OCI-LY1 (cell line): ENCODE data around the gene INTS12.
"Not testable (repeated sequence)": the region's sequence is repeated elsewhere in the genome, so short reads cannot be mapped to it uniquely, and the experiment has no call there.

Experiments used
- H2AFZ ChIP-seq: fragments of 200-600 bp; sonication (generic), shearing (Covaris generic); 2 replicates; pipeline ENCODE4 v1.6.0; 2014; ENCODE audit warnings: antibody characterized with exemption, mild to moderate bottlenecking, low read length
- H3F3A ChIP-seq: fragments of 200-600 bp; sonication (generic), shearing (Covaris generic); 2 replicates; pipeline ENCODE4 v1.6.0; 2014; ENCODE audit warnings: mild to moderate bottlenecking, antibody characterized with exemption, low read length, moderate library complexity; ENCODE audit not compliant: insufficient read depth
- H3K27ac ChIP-seq: fragments of 200-600 bp; sonication (generic); 2 replicates; pipeline ENCODE4 v1.5.1; 2014; ENCODE audit warnings: low read length, mixed run types, mild to moderate bottlenecking, low read depth; ENCODE audit not compliant: poor library complexity, severe bottlenecking
- H3K27me3 ChIP-seq: fragments of 200-600 bp; sonication (generic); 2 replicates; pipeline ENCODE4 v1.6.0; 2014; ENCODE audit warnings: antibody characterized with exemption, mild to moderate bottlenecking, low read length, moderate library complexity; ENCODE audit not compliant: insufficient read depth
- H3K36me3 ChIP-seq: fragments of 200-600 bp; sonication (generic); 2 replicates; pipeline ENCODE4 v1.6.1; 2014; ENCODE audit warnings: mild to moderate bottlenecking, antibody characterized with exemption, low read length, moderate library complexity, mixed read lengths; ENCODE audit not compliant: insufficient read depth
- H3K4me1 ChIP-seq: fragments of 200-600 bp; sonication (generic); 2 replicates; pipeline ENCODE4 v1.5.1; 2014; ENCODE audit warnings: mild to moderate bottlenecking, low read length, moderate library complexity; ENCODE audit not compliant: insufficient read depth, severe bottlenecking
- H3K4me2 ChIP-seq: fragments of 200-600 bp; sonication (generic), shearing (Covaris generic); 2 replicates; pipeline ENCODE4 v1.6.1; 2014; ENCODE audit warnings: low read length
- H3K4me3 ChIP-seq: fragments of 200-600 bp; sonication (generic); 2 replicates; pipeline ENCODE4 v1.5.1; 2014; ENCODE audit warnings: low read length, low read depth, mild to moderate bottlenecking, mixed read lengths; ENCODE audit not compliant: poor library complexity, severe bottlenecking
- H3K79me2 ChIP-seq: fragments of 200-600 bp; shearing (Covaris generic); 2 replicates; pipeline ENCODE4 v1.6.1; 2016; ENCODE audit warnings: mixed run types, low read length, mixed read lengths; ENCODE audit not compliant: insufficient read depth
- H3K9ac ChIP-seq: fragments of 200-600 bp; sonication (generic), shearing (Covaris generic); 2 replicates; pipeline ENCODE4 v1.6.1; 2014; ENCODE audit warnings: mild to moderate bottlenecking, low read length, mixed read lengths
- H3K9me2 ChIP-seq: fragments of 200-600 bp; sonication (generic), shearing (Covaris generic); 2 replicates; pipeline ENCODE4 v1.6.1; 2014; ENCODE audit warnings: low read depth, mild to moderate bottlenecking, low read length, mixed read lengths
- H3K9me3 ChIP-seq: fragments of 200-600 bp; shearing (Covaris generic); 2 replicates; pipeline ENCODE4 v1.6.1; 2014; ENCODE audit warnings: low read length, mixed read lengths
- H4K20me1 ChIP-seq: fragments of 200-600 bp; sonication (generic), shearing (Covaris generic); 2 replicates; pipeline ENCODE4 v1.6.0; 2016; ENCODE audit warnings: mild to moderate bottlenecking, low read length; ENCODE audit not compliant: insufficient read depth
- CTCF ChIP-seq: fragments of 200-600 bp; sonication (generic), shearing (Covaris generic); IDR thresholded peaks from 2 replicates; pipeline ENCODE4 v1.5.1; 2017; ENCODE audit warnings: mild to moderate bottlenecking, antibody characterized with exemption, low read length, moderate library complexity, mixed read lengths
- EZH2 ChIP-seq: fragments of 200-600 bp; sonication (generic), shearing (Covaris generic); IDR thresholded peaks from 2 replicates; pipeline ENCODE4 v1.8.0; 2017; ENCODE audit warnings: borderline replicate concordance, mixed run types, mild to moderate bottlenecking, antibody characterized with exemption, low read length, moderate library complexity, mixed read lengths

The INTS12 gene

GRCh38 chr4:105751718-105752299, 43.3 kb upstream of the INTS12 start:
- TF ChIP-seq CTCF (no peak), EZH2 (no peak)
- H3F3A ChIP-seq, result no peaks in the 10 kb centered on the region; the same call in 1 of the 2 replicates
- no peak overlapping the region for H3K4me3 ChIP-seq
- H3K27me3 ChIP-seq, result no peaks in the 10 kb centered on the region
- no peaks in the 10 kb centered on the region for H3K79me2 ChIP-seq
- H4K20me1 ChIP-seq, result no peaks in the 10 kb centered on the region
- H2AFZ ChIP-seq, result no peak overlapping the region
- no peak overlapping the region for H3K27ac ChIP-seq
- no peak overlapping the region for H3K9ac ChIP-seq
- H3K9me2 ChIP-seq, result no peaks in the 10 kb centered on the region
- no peaks in the 10 kb centered on the region for H3K36me3 ChIP-seq
- no peaks in the 10 kb centered on the region for H3K9me3 ChIP-seq
- no peak overlapping the region for H3K4me2 ChIP-seq
- H3K4me1 ChIP-seq, result no peaks in the 10 kb centered on the region

- H3K4me3 ChIP-seq, result no peak overlapping the region
- no peaks in the 10 kb centered on the region for H3K79me2 ChIP-seq
- no peak overlapping the region for H3K9ac ChIP-seq
- H3K4me2 ChIP-seq, result no peak overlapping the region
- no peaks in the 10 kb centered on the region for H4K20me1 ChIP-seq
- no peak overlapping the region for H3K27ac ChIP-seq
- no peak overlapping the region for H2AFZ ChIP-seq
- H3K36me3 ChIP-seq, result no peaks in the 10 kb centered on the region; the same call in 1 of the 2 replicates
- no peaks in the 10 kb centered on the region for H3K27me3 ChIP-seq
- no peaks in the 10 kb centered on the region for H3K9me2 ChIP-seq
- no peaks in the 10 kb centered on the region; the same call in 1 of the 2 replicates for H3F3A ChIP-seq
- no peaks in the 10 kb centered on the region for H3K9me3 ChIP-seq
- TF ChIP-seq CTCF, result no peak
- no peak for TF ChIP-seq EZH2
- no peaks in the 10 kb centered on the region for H3K4me1 ChIP-seq
Measured at GRCh38 chr4:105748222-105748621, 39.7 kb upstream of the INTS12 start.

- Histone ChIP-seq H3K36me3 (peaks cover 35% of the 10 kb centered on the region), H3K79me2 (no peaks in the 10 kb centered on the region), H3K9me2 (no peaks in the 10 kb centered on the region), H3K27ac (no peak overlapping the region), H3K4me1 (no peaks in the 10 kb centered on the region), H4K20me1 (no peaks in the 10 kb centered on the region), H3K27me3 (no peaks in the 10 kb centered on the region), H3K9me3 (peaks cover 20% of the 10 kb centered on the region), H3K4me2 (no peak overlapping the region), H3K4me3 (no peak overlapping the region), H3K9ac (no peak overlapping the region), H3F3A (no peaks in the 10 kb centered on the region), H2AFZ (no peak overlapping the region)
- no peak for TF ChIP-seq EZH2
- TF ChIP-seq CTCF, result no peak
Measured at GRCh38 chr4:105741548-105741947, 33.1 kb upstream of the INTS12 start.

GRCh38 chr4:105735217-105735616, 26.7 kb upstream of the INTS12 start:
- peaks cover 20% of the 10 kb centered on the region for H3K9me3 ChIP-seq

GRCh38 chr4:105729895-105730294, 21.4 kb upstream of the INTS12 start:
- H3K9me3 ChIP-seq, H3K9me2 ChIP-seq, H3K27ac ChIP-seq, H3K4me1 ChIP-seq, H3K4me3 ChIP-seq, H3K9ac ChIP-seq, H4K20me1 ChIP-seq, H3F3A ChIP-seq, H3K79me2 ChIP-seq, H3K4me2 ChIP-seq, H2AFZ ChIP-seq, H3K27me3 ChIP-seq: not testable (repeated sequence)
- peaks cover 38% of the 10 kb centered on the region for H3K36me3 ChIP-seq

More at GRCh38 chr4:105735217-105735616, 26.7 kb upstream of the INTS12 start:
- not testable (repeated sequence) for H4K20me1 ChIP-seq, H3K79me2 ChIP-seq, H2AFZ ChIP-seq, H3K4me2 ChIP-seq, H3K4me1 ChIP-seq, H3F3A ChIP-seq, H3K27ac ChIP-seq, H3K9ac ChIP-seq, H3K27me3 ChIP-seq, H3K9me2 ChIP-seq, H3K4me3 ChIP-seq
- peaks cover 29% of the 10 kb centered on the region for H3K36me3 ChIP-seq
